ENCODE results near the gene PCMTD2. TPM values are rescaled to one million over a fixed set of nuclear protein-coding genes. Genes with fewer than 3 reads are reported as not detected.
"Not testable (repeated sequence)": the region's sequence is repeated elsewhere in the genome, so short reads cannot be mapped to it uniquely, and the experiment has no call there.

Gene PCMTD2
- total RNA-seq, 1 experiment from 2014 or later = 57.1 TPM

DNA sequence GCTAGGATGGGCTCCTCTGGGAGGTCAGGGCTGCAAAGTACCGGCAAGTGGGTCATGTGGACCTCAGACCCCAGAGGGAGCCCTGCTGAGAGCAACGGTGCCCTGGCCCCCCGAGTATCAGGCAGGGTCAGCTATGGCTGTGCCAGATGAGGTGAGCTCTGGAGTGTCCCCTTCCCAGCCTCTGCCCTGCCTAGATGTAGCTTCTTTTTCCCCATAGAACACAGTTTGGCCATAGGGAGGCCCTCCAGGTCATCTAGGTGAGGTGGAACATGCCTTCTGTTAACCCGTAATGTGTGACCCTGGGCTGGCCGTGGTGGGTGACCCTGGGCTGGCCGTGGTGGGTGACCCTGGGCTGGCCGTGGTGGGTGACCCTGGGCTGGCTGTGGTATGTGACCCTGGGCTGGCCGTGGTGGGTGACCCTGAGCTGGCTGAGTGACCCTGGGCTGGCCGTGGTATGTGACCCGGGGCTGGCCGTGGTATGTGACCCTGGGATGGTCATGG, 21.2 kb upstream of the PCMTD2 start:
- no TSS peak for BruUV-seq (replicated peaks)
- no peaks in the 10 kb centered on the region for H3K9me3 ChIP-seq (ENCODE audit: low read depth, low read length, poor library complexity, severe bottlenecking)
- H3K36me3 ChIP-seq (ENCODE audit: insufficient read depth, low read length, poor library complexity, severe bottlenecking) = no peaks in the 10 kb centered on the region
- intact Hi-C loops (cut with micrococcal nuclease; ENCODE audit: unreplicated experiment) = no loop called here
- H3K27me3 ChIP-seq (replicated peaks; ENCODE audit: insufficient read depth, low read depth, low read length, poor library complexity) = no peaks in the 10 kb centered on the region
- H3K27ac ChIP-seq (ENCODE audit: low read depth, low read length, poor library complexity, severe bottlenecking) = no peak overlapping the region
- H3K4me3 ChIP-seq (ENCODE audit: low read depth, low read length, poor library complexity, severe bottlenecking) = no peak overlapping the region
- no peak for TF ChIP-seq EZH2 (IDR thresholded peaks at IDR 0.05; ENCODE audit: borderline replicate concordance, low read depth, low read length, poor library complexity, severe bottlenecking)
- TF ChIP-seq, protein P1, sequence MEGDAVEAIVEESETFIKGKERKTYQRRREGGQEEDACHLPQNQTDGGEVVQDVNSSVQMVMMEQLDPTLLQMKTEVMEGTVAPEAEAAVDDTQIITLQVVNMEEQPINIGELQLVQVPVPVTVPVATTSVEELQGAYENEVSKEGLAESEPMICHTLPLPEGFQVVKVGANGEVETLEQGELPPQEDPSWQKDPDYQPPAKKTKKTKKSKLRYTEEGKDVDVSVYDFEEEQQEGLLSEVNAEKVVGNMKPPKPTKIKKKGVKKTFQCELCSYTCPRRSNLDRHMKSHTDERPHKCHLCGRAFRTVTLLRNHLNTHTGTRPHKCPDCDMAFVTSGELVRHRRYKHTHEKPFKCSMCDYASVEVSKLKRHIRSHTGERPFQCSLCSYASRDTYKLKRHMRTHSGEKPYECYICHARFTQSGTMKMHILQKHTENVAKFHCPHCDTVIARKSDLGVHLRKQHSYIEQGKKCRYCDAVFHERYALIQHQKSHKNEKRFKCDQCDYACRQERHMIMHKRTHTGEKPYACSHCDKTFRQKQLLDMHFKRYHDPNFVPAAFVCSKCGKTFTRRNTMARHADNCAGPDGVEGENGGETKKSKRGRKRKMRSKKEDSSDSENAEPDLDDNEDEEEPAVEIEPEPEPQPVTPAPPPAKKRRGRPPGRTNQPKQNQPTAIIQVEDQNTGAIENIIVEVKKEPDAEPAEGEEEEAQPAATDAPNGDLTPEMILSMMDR (conservative IDR thresholded peaks at IDR 0.05; ENCODE audit: low read depth, low read length) = no peak
- ChIA-PET POLR2A (ENCODE audit: low non-redundant PET) (no interaction called here), CTCF (no interaction called here)
- no peaks in the 10 kb centered on the region for H3K4me1 ChIP-seq (ENCODE audit: insufficient read depth, low read length, poor library complexity, severe bottlenecking)
- no peak for DNase-seq (ENCODE audit: low spot score)

DNA sequence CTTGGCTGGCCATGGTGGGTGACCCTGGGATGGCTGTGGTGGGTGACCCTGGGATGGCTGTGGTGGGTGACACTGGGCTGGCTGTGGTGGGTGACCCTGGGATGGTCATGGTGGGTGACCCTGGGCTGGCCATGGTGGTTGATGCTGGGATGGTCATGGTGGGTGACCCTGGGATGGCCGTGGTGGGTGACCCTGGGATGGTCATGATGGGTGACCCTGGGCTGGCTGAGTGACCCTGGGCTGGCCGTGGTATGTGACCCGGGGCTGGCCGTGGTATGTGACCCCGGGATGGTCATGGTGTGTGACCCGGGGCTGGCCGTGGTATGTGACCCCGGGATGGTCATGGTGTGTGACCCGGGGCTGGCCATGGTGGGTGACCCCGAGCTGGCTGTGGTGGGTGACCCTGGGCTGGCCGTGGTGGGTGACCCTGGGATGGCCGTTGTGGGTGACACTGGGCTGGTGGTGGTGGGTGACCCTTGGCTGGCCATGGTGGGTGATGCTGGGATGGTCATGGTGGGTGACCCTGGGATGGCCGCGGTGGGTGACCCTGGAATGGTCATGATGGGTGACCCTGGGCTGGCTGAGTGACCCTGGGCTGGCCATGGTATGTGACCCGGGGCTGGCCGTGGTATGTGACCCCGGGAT, 20.5 kb upstream of the PCMTD2 start:
- H3K9me3 ChIP-seq (ENCODE audit: low read depth, low read length, poor library complexity, severe bottlenecking); POLR2A ChIA-PET (ENCODE audit: low non-redundant PET); H3K4me1 ChIP-seq (ENCODE audit: insufficient read depth, low read length, poor library complexity, severe bottlenecking); CTCF ChIA-PET; DNase-seq (ENCODE audit: low spot score); H3K36me3 ChIP-seq (ENCODE audit: insufficient read depth, low read length, poor library complexity, severe bottlenecking); BruUV-seq (replicated peaks); H3K4me3 ChIP-seq (ENCODE audit: low read depth, low read length, poor library complexity, severe bottlenecking); H3K27ac ChIP-seq (ENCODE audit: low read depth, low read length, poor library complexity, severe bottlenecking); intact Hi-C loops (cut with micrococcal nuclease; ENCODE audit: unreplicated experiment); H3K27me3 ChIP-seq (replicated peaks; ENCODE audit: insufficient read depth, low read depth, low read length, poor library complexity): not testable (repeated sequence)

DNA sequence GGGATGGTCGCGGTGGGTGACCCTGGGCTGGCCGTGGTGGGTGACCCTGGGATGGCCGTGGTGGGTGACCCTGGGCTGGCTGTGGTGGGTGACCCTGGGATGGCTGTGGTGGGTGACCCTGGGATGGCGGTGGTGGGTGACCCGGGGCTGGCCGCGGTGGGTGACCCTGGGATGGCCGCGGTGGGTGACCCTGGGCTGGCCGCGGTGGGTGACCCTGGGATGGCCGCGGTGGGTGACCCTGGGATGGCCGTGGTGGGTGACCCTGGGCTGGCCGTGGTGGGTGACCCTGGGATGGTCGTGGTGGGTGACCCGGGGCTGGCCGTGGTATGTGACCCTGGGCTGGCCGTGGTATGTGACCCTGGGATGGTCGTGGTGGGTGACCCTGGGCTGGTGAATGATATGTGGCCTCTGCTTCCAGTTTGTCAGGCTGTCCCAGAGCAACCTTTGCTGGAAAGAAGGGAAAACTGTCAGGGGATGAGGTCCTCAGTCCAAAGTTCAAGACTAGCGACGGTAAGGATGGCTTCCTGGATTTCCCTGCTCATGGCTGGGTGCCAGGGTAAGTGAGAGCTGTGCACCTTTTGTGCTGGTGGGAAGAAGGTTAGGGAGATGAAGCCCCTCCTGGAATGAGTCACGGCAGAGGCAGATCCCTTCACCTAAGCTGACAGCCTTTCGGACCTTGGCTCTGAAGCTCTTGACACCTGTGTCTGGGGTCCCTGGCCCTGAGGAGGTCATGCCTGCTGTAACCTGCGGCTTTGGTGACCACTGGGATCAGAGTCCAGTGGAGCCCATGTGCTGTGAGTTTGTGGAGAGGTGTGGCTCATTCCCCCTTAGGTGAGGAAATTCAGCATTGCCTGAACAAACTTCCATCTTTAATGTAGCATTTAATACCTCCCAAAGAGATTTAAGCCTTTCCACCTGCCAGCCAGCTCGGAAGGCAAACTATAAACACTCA, 19.1 kb upstream of the PCMTD2 start:
- ChIA-PET POLR2A (ENCODE audit: low non-redundant PET) (no interaction called here), CTCF (no interaction called here)
- H3K27me3 ChIP-seq (replicated peaks; ENCODE audit: insufficient read depth, low read depth, low read length, poor library complexity) = no peaks in the 10 kb centered on the region
- H3K4me3 ChIP-seq (ENCODE audit: low read depth, low read length, poor library complexity, severe bottlenecking) = no peak overlapping the region
- intact Hi-C loops (cut with micrococcal nuclease; ENCODE audit: unreplicated experiment) = no loop called here
- H3K4me1 ChIP-seq (ENCODE audit: insufficient read depth, low read length, poor library complexity, severe bottlenecking) = no peaks in the 10 kb centered on the region
- no peak overlapping the region for H3K27ac ChIP-seq (ENCODE audit: low read depth, low read length, poor library complexity, severe bottlenecking)
- no peak for TF ChIP-seq EZH2 (IDR thresholded peaks at IDR 0.05; ENCODE audit: borderline replicate concordance, low read depth, low read length, poor library complexity, severe bottlenecking)
- H3K36me3 ChIP-seq (ENCODE audit: insufficient read depth, low read length, poor library complexity, severe bottlenecking) = no peaks in the 10 kb centered on the region
- no peaks in the 10 kb centered on the region for H3K9me3 ChIP-seq (ENCODE audit: low read depth, low read length, poor library complexity, severe bottlenecking)
- DNase-seq (ENCODE audit: low spot score) = no peak
- no TSS peak for BruUV-seq (replicated peaks)

DNA sequence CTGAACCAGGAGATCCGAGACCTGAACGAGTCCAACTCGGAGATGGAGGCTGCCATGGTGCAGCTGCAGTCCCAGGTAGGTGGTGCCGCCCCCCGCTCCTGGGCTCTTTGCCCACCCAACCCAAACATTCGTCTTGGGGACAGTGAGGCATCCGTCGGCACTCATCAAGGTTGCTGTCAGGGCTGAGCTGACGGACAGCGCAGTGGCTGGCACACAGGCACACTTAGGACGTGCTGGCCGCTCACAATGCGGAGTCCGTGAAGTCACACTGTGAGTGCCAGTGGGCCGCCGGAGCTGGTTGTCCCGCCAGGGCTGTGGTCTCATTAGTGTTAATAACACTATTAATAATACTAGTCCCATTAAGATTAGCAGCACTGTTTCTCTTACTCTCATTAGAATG, 18.2 kb upstream of the PCMTD2 start:
- Histone ChIP-seq H3K27ac (ENCODE audit: low read depth, low read length, poor library complexity, severe bottlenecking) (no peak overlapping the region), H3K27me3 (replicated peaks; ENCODE audit: insufficient read depth, low read depth, low read length, poor library complexity) (no peaks in the 10 kb centered on the region), H3K9me3 (ENCODE audit: low read depth, low read length, poor library complexity, severe bottlenecking) (no peaks in the 10 kb centered on the region), H3K4me1 (ENCODE audit: insufficient read depth, low read length, poor library complexity, severe bottlenecking) (no peaks in the 10 kb centered on the region), H3K4me3 (ENCODE audit: low read depth, low read length, poor library complexity, severe bottlenecking) (no peak overlapping the region), H3K36me3 (ENCODE audit: insufficient read depth, low read length, poor library complexity, severe bottlenecking) (no peaks in the 10 kb centered on the region)
- CTCF ChIA-PET = no interaction called here
- no TSS peak for BruUV-seq (replicated peaks)
- POLR2A ChIA-PET (ENCODE audit: low non-redundant PET) = no interaction called here
- TF ChIP-seq, protein P1 (conservative IDR thresholded peaks at IDR 0.05; ENCODE audit: low read depth, low read length) = no peak
- no peak for TF ChIP-seq EZH2 (IDR thresholded peaks at IDR 0.05; ENCODE audit: borderline replicate concordance, low read depth, low read length, poor library complexity, severe bottlenecking)
- intact Hi-C loops (cut with micrococcal nuclease; ENCODE audit: unreplicated experiment) = no loop called here
- DNase-seq (ENCODE audit: low spot score) = no peak
